ENCODE data around the gene LYPLAL1. TPM values are rescaled to one million over a fixed set of nuclear protein-coding genes. Genes with fewer than 3 reads are reported as not detected.

The LYPLAL1 gene
- 38.0 and 42.3 TPM in 2 replicates for total RNA-seq

GRCh38 chr1:219173758-219174459 lies at the start of gene LYPLAL1:
LYPLAL1 (plus strand) TSS chr1:219173878; CDS start chr1:219173891, 13 bp downstream.
- H3K27me3 Mint-ChIP-seq: no peaks in the 10 kb centered on the region
- no peak for TF ChIP-seq CTCF (IDR thresholded peaks at IDR 0.05)
- ATAC-seq (ENCODE audit: low read depth) (peak; percentile 86), DNase-seq (peak; percentile 91)
- CTCF ChIA-PET: interaction anchor here (1.0 to 5.0 kb wide), 2 partner anchors 10 to 14 kb away, joined by 3 to 37 read pairs; no protein-coding TSS in a partner anchor
- H3K9me3 Mint-ChIP-seq: no peaks in the 10 kb centered on the region
- H3K4me1 Mint-ChIP-seq: peaks cover 55% of the 10 kb centered on the region
- POLR2A ChIA-PET: interaction anchor here (0.5 to 5.1 kb wide), 16 partner anchors 8 to 1546 kb away, joined by 3 to 164 read pairs (median 4); partner anchors contain the start of gene RRP15
- H3K36me3 Mint-ChIP-seq (ENCODE audit: low read depth): peaks cover 13% of the 10 kb centered on the region
- peak within 1 kb of the TSS; percentile 98 for H3K27ac Mint-ChIP-seq
- peak within 1 kb of the TSS; percentile 98 for H3K4me3 Mint-ChIP-seq
- intact Hi-C loops (cut with micrococcal nuclease): loop anchor here (1.0 to 10.0 kb wide), 6 partner anchors 15 to 1711 kb away; partner anchors contain the start of genes GPATCH2, RRP15 and SPATA17

- no peaks in the 10 kb centered on the region for H3K9me3 Mint-ChIP-seq
- H3K27me3 Mint-ChIP-seq: no peaks in the 10 kb centered on the region
- intact Hi-C loops (cut with micrococcal nuclease): no loop called here
- no peak for TF ChIP-seq CTCF (IDR thresholded peaks at IDR 0.05)
- ATAC-seq (ENCODE audit: low read depth) (no peak), DNase-seq (no peak)
- ChIA-PET POLR2A (interaction anchor here (0.6 kb wide), 1 partner anchor 355 kb away, joined by 4 read pairs; no protein-coding TSS in a partner anchor), CTCF (no interaction called here)
- H3K36me3 Mint-ChIP-seq (ENCODE audit: low read depth): no peaks in the 10 kb centered on the region
- no peaks in the 10 kb centered on the region for H3K4me1 Mint-ChIP-seq
- no peak overlapping the region for H3K27ac Mint-ChIP-seq
- H3K4me3 Mint-ChIP-seq: no peak overlapping the region
Observed at GRCh38 chr1:219124163-219124562, 49.5 kb upstream of the LYPLAL1 start.

- intact Hi-C loops (cut with micrococcal nuclease): no loop called here
- Mint-ChIP-seq H3K36me3 (ENCODE audit: low read depth) (no peaks in the 10 kb centered on the region), H3K4me3 (no peak overlapping the region), H3K27me3 (no peaks in the 10 kb centered on the region), H3K4me1 (no peaks in the 10 kb centered on the region), H3K9me3 (no peaks in the 10 kb centered on the region), H3K27ac (no peak overlapping the region)
- ChIA-PET POLR2A (no interaction called here), CTCF (no interaction called here)
- TF ChIP-seq CTCF (IDR thresholded peaks at IDR 0.05): no peak
- ATAC-seq (ENCODE audit: low read depth) (no peak), DNase-seq (no peak)
Observed at GRCh38 chr1:219125342-219125741, 48.3 kb upstream of the LYPLAL1 start.

GRCh38 chr1:219126377-219126776 lies 47.3 kb upstream of the LYPLAL1 start:
- CTCF ChIA-PET: no interaction called here
- Mint-ChIP-seq H3K4me1 (no peaks in the 10 kb centered on the region), H3K4me3 (no peak overlapping the region), H3K27ac (no peak overlapping the region), H3K9me3 (no peaks in the 10 kb centered on the region), H3K36me3 (ENCODE audit: low read depth) (no peaks in the 10 kb centered on the region), H3K27me3 (no peaks in the 10 kb centered on the region)
- ATAC-seq (ENCODE audit: low read depth): no peak
- intact Hi-C loops (cut with micrococcal nuclease): no loop called here
- no peak for TF ChIP-seq CTCF (IDR thresholded peaks at IDR 0.05)
- POLR2A ChIA-PET: no interaction called here
- DNase-seq: no peak

GRCh38 chr1:219128957-219129356 lies 44.7 kb upstream of the LYPLAL1 start:
- H3K27ac Mint-ChIP-seq: no peak overlapping the region
- CTCF ChIA-PET: no interaction called here
- H3K36me3 Mint-ChIP-seq (ENCODE audit: low read depth): peaks cover 1% of the 10 kb centered on the region
- intact Hi-C loops (cut with micrococcal nuclease): no loop called here
- H3K4me3 Mint-ChIP-seq: no peak overlapping the region
- POLR2A ChIA-PET: no interaction called here
- H3K9me3 Mint-ChIP-seq: no peaks in the 10 kb centered on the region
- H3K27me3 Mint-ChIP-seq: no peaks in the 10 kb centered on the region
- ATAC-seq (ENCODE audit: low read depth) (no peak), DNase-seq (no peak)
- TF ChIP-seq CTCF (IDR thresholded peaks at IDR 0.05): no peak
- H3K4me1 Mint-ChIP-seq: no peaks in the 10 kb centered on the region
